Endometrial microvascular endothelial cells (primary cell): ENCODE data around the gene WFIKKN2. TPM values are rescaled to one million over a fixed set of nuclear protein-coding genes. Genes with fewer than 3 reads are reported as not detected.
"Not testable (repeated sequence)": the region's sequence is repeated elsewhere in the genome, so short reads cannot be mapped to it uniquely, and the experiment has no call there.

ENCODE experiments used
- in situ Hi-C: cut with HindIII; loops from 2 replicates; pipeline ENCODE4 v1.10.0; 2017; ENCODE audit warnings: low sequenced_read_pairs, low pct_unique_long_range_greater_than_20kb; ENCODE audit errors: inconsistent ontology term
- total RNA-seq: library from RNA; depleted of rRNA; stranded (reverse); fragments of >200 nt; gene quantifications from one replicate; pipeline ENCODE4 v1.2.3, GENCODE V29; 2015; ENCODE audit errors: inconsistent ontology term

WFIKKN2 gene
- total RNA-seq, 1 donor from 2014 or later = not detected

GRCh38 chr17:50866261-50866949 is 31.0 kb downstream of the WFIKKN2 start, which contains the start of gene TOB1:
TSS of gene TOB1 (minus strand) at chr17:50866354. CDS start at chr17:50864017, 2,337 bp downstream.
- in situ Hi-C loops = no loop called here

GRCh38 chr17:50866950-50867362 is 31.6 kb downstream of the WFIKKN2 start:
- in situ Hi-C loops = no loop called here

GRCh38 chr17:50867363-50868139 is 32.2 kb downstream of the WFIKKN2 start:
- in situ Hi-C loops = no loop called here

GRCh38 chr17:50868140-50868438 is 32.7 kb downstream of the WFIKKN2 start:
- in situ Hi-C loops = no loop called here

- in situ Hi-C loops = no loop called here
Observed at GRCh38 chr17:50868602-50869001, 33.2 kb downstream of the WFIKKN2 start.

- in situ Hi-C loops = no loop called here
Observed at GRCh38 chr17:50871364-50871763, 36.0 kb downstream of the WFIKKN2 start.

GRCh38 chr17:50871898-50872297 is 36.5 kb downstream of the WFIKKN2 start:
- in situ Hi-C loops = no loop called here

GRCh38 chr17:50872710-50873424 is 37.5 kb downstream of the WFIKKN2 start:
- in situ Hi-C loops = no loop called here

- in situ Hi-C loops = no loop called here
Observed at GRCh38 chr17:50875074-50875473, 39.7 kb downstream of the WFIKKN2 start.

GRCh38 chr17:50877042-50877441 is 41.7 kb downstream of the WFIKKN2 start:
- in situ Hi-C loops = not testable (repeated sequence)

GRCh38 chr17:50877838-50878237 is 42.5 kb downstream of the WFIKKN2 start:
- in situ Hi-C loops = no loop called here

GRCh38 chr17:50879086-50879485 is 43.7 kb downstream of the WFIKKN2 start:
- in situ Hi-C loops = no loop called here

GRCh38 chr17:50881182-50881581 is 45.8 kb downstream of the WFIKKN2 start:
- in situ Hi-C loops = no loop called here

- in situ Hi-C loops = no loop called here
Observed at GRCh38 chr17:50882851-50883250, 47.5 kb downstream of the WFIKKN2 start.

GRCh38 chr17:50883850-50884438 is 48.6 kb downstream of the WFIKKN2 start:
- in situ Hi-C loops = no loop called here

- in situ Hi-C loops = no loop called here
Observed at GRCh38 chr17:50884439-50885311, 49.3 kb downstream of the WFIKKN2 start.

- in situ Hi-C loops = no loop called here
Observed at GRCh38 chr17:50887705-50888245, 52.4 kb downstream of the WFIKKN2 start.

GRCh38 chr17:50889528-50890118 is 54.2 kb downstream of the WFIKKN2 start:
- in situ Hi-C loops = no loop called here
